Kidney epithelial cell (primary cell): Measurements from ENCODE around the gene FBXW8. TPM values are rescaled to one million over a fixed set of nuclear protein-coding genes. Genes with fewer than 3 reads are reported as not detected.

Source experiments
- DNase-seq: peaks from one replicate; pipeline ENCODE4 v3.0.0-alpha.2; 2010; ENCODE audit warnings: low read depth
- H3K27me3 ChIP-seq: 2 replicates; pipeline ENCODE4 v1.6.0; 2011; ENCODE audit warnings: low read length; ENCODE audit not compliant: control insufficient read depth, insufficient read depth
- H3K36me3 ChIP-seq: 2 replicates; pipeline ENCODE4 v1.5.1; 2011; ENCODE audit warnings: low read length; ENCODE audit not compliant: control insufficient read depth, insufficient read depth
- H3K4me3 ChIP-seq: 2 replicates; pipeline ENCODE4 v1.5.1; 2011; ENCODE audit warnings: low read depth, mild to moderate bottlenecking, control low read depth, low read length
- CTCF ChIP-seq: IDR thresholded peaks from 2 replicates; pipeline ENCODE4 v1.5.1; 2011; ENCODE audit warnings: mild to moderate bottlenecking, moderate library complexity, low read length, control low read depth, inconsistent platforms; ENCODE audit not compliant: insufficient read depth, poor library complexity, severe bottlenecking
- total RNA-seq: library from RNA; depleted of rRNA; stranded (reverse); fragments of >200 nt; gene quantifications from 2 replicates; pipeline ENCODE4 v1.2.3, GENCODE V29; 2015

The FBXW8 gene
- total RNA-seq, 1 donor from 2014 or later, result 25.4 TPM

- no peaks in the 10 kb centered on the region for H3K27me3 ChIP-seq
- H3K36me3 ChIP-seq, result no peaks in the 10 kb centered on the region
- no peak for TF ChIP-seq CTCF
- DNase-seq, result no peak
- H3K4me3 ChIP-seq, result no peak overlapping the region
These were observed 43.2 kb upstream of the FBXW8 start for GRCh38 chr12:116867523-116867922.

- peaks cover 6% of the 10 kb centered on the region for H3K27me3 ChIP-seq
- no peak overlapping the region for H3K4me3 ChIP-seq
- no peak for TF ChIP-seq CTCF
- no peak for DNase-seq
- H3K36me3 ChIP-seq, result no peaks in the 10 kb centered on the region
These were observed 40.4 kb upstream of the FBXW8 start for GRCh38 chr12:116870306-116870705.

GRCh38 chr12:116874324-116874995 is 36.3 kb upstream of the FBXW8 start:
- no peaks in the 10 kb centered on the region for H3K36me3 ChIP-seq
- peaks cover 32% of the 10 kb centered on the region for H3K27me3 ChIP-seq
- no peak overlapping the region for H3K4me3 ChIP-seq
- TF ChIP-seq CTCF, result no peak
- no peak for DNase-seq

- Histone ChIP-seq H3K36me3 (no peaks in the 10 kb centered on the region), H3K4me3 (no peak overlapping the region), H3K27me3 (peaks cover 46% of the 10 kb centered on the region)
- no peak for DNase-seq
- TF ChIP-seq CTCF, result no peak
These were observed 34.4 kb upstream of the FBXW8 start for GRCh38 chr12:116876151-116876869.

- Histone ChIP-seq H3K4me3 (peak overlapping the region; percentile 27), H3K36me3 (no peaks in the 10 kb centered on the region), H3K27me3 (peaks cover 71% of the 10 kb centered on the region)
- TF ChIP-seq CTCF, result no peak
- DNase-seq, result no peak
These were observed 31.9 kb upstream of the FBXW8 start for GRCh38 chr12:116878567-116879508.
